Mesenteric fat pad (tissue), 1 donor: ENCODE measurements around the gene KMT2C. TPM values are rescaled to one million over a fixed set of nuclear protein-coding genes. Genes with fewer than 3 reads are reported as not detected.

ENCODE experiments used
- DNase-seq: peaks from one replicate; pipeline ENCODE4 v3.0.0-alpha.2; 2020; ENCODE audit warnings: low spot score
- total RNA-seq: library from RNA; stranded (reverse); fragmentation: NEBNext Ultra II Directional; extraction: Animal tissue kit (Norgen Biotek cat#: 25700); gene quantifications from one replicate; pipeline ENCODE4 v1.2.1, GENCODE V29; 2021
- donor health status: DM: yes; HTN: yes; CAD: no.

The KMT2C gene
- total RNA-seq, 1 donor from 2014 or later, result 83.4 TPM

DNA sequence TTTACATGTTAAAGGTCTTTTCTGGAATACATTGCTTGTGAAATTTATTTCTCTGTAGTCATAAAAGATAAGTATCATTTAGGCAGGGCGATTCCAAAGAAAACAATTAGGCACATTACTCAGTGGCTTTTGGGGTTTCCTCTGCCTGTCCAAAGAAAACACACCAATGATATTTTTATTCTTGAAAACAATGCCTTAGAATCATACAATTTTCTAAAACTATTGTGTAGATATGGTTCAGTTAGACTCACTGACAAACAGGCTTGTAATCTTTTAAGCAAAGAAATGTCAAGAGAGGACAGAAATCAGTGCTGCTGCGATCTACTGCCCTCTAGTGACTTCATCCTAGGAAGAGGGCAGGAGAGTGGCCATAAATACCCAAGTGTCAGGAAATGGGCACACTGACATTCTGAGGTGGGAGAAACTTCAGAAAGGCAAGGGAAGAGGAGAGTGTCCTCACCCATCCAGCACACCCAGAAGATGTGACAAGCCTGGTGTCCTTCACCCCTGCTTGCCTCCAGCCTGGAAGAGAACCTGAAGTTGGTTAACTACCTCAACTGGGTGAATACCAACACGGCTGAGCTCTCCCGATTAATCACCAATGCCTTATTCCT lies 289.8 kb downstream of the KMT2C start:
- DNase-seq, result no peak

DNA sequence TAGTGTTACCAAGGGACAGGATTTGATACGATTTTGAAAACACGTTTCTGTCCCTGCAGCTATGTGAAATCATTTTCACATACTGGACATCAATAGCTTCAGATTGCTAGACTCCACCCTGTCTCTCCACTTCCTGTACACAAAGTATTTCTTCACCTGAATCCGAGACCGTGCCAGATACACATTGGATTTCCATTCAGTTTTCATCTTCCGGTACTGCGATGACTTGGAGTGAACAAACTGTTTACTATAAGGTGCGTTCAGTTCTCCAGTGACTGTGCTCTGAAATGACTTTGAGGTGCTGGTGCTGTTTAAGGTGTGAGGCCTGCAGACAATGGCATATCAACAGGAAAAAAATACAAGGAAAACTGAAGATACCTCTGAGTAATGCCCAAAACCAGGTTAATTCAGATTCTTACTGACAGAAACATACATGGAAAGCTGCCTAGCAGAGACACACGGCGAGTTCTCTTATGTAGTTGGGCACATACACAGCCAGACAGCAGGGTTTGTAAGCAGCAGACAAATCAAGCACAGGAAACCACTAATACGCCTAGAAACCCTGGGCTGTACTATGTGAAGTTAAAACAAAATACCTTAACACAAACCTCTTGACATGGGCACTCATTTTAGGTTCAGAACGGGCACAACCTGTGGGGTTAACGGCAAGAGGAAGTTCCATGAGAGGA lies 291.1 kb downstream of the KMT2C start:
- no peak for DNase-seq

DNA sequence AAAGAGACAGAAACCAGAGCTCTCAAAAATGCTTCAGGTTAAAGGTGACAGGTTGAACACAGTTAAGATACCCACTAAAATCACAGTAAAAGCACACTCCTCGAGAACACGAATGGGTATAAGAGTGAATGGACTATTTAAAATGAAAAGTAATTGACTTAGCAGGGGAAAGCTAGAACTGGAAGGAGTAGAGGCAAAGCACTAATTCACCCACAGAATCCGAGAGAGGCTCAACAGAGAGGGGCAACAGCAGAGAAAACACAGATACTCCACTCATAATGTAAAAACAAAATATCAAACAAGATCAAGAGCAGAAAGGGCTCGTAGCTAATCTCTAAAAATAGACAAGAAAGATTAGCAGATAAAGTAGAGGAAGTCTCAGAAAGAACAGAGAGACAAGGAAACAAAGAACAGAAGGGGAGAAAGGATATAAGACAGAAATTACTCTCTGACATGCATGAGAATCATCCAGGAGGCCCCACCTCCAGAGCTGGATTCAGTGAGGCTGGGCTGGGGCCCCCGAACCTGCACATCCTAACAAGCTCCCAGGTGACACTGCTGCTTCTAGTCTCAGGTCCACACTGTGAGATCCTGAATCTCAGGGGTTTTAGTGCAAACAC lies 292.7 kb downstream of the KMT2C start:
- no peak for DNase-seq

DNA sequence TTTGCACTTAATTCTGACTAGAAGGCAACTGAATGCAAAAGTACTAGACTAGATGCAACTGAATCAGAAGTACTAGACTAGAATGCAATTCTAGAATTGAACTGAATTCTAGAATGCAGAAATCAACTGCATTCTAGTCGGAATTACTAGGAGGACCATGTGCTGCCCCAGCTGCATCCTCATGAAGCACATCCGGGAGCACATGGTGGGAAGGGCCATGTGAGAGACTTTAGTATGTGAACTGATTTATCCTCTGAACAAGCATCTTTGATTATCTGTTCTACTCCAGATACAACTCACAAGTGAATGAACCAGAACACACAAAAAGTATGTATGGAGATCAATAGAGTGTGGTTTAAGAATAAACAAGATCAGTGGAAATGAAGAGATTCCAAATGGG lies 295.2 kb downstream of the KMT2C start:
- DNase-seq, result no peak

DNA sequence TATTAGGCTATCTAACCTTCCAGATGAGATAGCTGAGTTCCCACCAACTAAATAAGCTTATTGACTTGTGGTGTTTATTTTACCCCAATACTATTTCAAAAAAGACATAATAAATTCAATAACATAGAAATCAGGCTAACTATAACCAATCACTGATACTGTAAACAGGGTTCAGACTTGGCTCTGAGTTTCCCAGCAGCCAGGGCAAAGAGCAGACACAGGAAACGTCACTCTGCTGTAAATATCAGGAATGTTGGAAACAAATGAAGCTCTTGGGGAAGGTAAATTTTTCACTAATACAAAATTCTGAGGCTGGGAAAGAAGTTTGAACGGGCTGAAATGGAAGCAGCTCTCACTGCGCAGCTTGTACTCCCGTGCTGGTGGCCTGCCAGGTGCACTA lies 295.7 kb downstream of the KMT2C start:
- no peak for DNase-seq

DNA sequence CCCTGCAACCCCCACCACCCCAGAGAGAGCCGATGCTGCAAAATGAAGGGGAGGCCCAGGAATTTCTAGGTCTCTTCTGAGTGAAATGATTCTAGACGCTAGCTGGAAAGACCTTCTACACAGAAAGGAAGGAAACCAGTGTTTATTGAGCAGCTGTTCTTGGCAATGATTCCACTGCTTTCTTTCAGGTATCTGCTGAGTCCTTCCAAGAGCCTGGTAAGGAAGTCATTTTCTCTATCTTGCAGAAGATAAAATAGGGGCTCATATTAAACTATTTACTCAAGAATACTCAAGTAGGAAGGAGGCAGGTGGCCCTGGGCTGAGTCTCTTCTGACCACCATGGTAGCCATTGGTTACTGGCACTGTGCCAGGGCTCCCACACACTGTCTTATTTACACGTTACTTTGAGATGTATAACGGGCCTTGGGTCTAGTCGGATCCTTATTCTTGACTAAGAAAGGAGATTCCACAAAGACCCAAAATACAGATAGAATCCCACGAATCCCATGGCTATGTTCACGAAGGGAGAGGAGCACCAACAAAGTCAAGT lies 298.3 kb downstream of the KMT2C start:
- DNase-seq, result no peak

DNA sequence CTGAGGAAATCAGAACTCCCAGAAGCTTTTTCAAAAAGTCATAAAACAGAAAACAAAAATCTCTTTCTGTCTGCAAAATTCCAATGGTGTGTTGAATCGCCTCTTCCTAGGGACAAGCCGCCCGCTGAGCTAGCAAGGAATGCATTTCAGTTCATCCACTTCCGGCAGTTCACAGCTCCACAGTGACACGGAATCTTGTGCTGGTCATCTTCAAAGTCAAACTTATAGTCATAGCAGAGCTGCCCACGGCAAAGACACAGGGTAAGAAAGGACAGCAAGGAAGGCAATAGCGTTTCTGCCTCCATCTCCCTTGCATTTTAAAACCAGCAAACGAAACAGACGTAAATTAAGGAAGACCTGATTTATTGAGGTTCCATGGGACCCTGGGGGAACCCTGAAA lies 299.1 kb downstream of the KMT2C start:
- no peak for DNase-seq

DNA sequence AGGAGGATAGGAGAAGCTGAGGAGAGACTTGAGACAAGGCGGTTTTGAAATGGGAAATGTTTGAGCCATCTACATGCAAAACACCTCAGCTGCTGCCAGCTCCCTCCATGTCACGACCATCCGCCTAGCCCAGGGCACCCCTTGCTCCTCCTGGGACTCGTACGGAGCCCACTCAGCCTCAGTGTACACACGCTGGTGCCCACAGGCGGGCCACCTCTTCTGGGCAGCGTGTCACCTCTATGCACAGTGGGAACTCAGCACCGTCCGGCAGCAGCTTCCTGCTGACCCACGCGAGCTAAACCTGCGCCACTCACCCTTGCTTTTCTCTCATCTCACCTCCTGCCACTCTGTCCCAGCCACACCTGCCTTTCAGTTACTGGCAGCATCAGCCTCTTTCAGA lies 302.0 kb downstream of the KMT2C start:
- DNase-seq, result no peak

DNA sequence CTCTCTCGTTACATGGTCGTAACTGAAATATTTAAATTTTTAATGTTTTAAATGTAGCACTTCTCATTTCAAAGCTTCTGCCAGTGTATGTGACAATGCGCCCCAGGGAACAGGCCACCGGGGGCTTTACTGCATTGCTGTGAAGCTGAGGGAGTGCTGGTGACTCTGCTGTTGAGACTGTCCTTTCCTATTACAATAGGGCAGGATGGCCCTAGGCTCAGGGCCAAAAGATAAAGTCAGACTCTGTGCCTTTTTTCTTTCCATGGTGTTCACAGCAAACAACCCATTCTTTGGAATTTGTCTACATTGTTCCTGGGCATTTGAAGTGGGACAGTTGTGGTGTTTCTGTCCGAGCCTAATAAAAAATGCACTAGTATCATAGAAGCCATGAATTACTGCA lies 303.0 kb downstream of the KMT2C start:
- no peak for DNase-seq

DNA sequence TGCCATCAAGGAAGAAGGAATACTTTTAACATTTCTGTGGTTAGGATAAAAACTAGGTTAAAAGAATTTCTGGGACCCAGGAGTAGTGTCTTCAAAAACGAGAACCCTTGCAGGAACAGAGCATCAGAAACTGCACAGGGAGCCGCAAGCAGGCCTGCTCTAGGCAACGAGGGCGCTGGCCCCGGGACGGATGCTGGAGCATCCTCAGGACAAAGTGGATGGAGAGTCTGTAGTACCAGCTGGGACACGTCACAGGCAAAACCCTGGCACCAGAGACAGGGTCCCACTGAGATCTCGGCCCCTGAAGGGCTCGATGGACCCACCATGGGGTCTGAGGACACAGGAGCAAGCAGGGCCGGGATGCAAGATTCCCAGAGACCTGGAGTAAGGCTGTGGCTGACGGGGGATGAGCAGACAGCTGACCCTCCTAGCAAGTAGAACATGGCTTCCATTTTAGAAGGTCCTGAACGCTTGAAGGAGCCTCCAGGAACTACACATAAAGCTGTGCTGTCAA lies 303.8 kb downstream of the KMT2C start:
- DNase-seq, result no peak

DNA sequence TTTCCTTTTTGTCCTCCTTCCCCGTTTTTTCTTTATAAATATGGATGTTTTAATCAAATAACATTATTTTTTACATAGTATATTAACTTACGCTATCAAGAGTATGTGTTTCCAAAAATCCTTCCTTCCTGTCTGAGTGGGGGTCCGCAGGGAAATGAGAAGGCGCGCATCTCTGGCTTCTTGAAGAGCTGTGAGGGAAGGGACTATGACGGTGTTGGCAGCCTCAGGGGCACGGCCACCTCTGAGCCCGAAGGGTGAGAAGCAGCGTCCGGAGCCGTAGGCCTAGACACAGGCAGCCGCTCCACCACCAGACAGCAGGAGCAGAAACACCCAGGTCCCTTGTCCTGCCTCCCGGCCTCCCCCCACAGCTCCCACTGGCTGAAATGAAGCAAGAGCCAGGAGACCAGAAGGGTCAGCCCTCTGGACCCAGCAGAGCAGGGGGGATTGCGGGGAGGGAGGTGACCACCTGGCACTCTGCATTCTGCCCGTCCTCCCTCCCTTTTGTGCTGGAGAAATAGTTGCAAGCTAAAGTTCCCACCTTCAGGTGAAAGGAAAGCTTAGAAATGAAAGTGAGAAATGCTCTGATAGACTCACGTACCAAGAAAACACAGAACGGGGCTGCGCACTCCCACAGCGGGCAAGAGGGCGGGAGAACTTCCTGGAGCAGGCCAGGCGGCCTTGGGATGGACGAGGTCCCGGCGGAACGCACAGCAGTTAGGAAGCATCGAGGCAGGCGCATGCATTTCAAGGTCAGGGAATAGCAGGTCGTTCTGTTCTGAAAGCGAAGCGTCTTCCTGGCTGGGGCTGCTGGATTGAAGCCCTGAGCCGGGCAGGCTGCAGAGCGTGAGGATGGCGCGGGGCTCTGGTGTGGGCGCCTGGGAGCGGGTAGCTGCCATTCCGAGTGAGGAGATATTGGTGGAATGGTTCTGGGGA lies 304.9 kb downstream of the KMT2C start:
- DNase-seq, result no peak

DNA sequence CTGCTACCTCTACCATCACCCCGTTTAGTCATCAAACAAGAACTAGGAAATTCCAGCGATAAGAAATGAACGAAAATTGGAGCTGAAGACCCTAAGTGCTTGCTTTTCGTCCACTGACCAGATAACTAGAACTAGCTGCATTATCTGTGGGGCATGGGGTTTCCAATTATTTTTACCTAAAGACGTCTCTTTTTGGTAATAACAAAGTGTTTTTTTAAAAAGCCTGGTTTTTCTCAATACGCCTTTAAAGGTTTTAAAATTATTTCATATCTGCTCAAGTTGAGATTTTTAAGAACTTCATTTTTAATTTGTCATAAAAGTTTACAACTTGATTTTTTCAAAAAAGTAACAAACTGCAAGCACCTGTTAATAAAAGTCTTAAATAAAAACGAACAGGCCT lies 306.1 kb downstream of the KMT2C start:
- DNase-seq, result no peak

DNA sequence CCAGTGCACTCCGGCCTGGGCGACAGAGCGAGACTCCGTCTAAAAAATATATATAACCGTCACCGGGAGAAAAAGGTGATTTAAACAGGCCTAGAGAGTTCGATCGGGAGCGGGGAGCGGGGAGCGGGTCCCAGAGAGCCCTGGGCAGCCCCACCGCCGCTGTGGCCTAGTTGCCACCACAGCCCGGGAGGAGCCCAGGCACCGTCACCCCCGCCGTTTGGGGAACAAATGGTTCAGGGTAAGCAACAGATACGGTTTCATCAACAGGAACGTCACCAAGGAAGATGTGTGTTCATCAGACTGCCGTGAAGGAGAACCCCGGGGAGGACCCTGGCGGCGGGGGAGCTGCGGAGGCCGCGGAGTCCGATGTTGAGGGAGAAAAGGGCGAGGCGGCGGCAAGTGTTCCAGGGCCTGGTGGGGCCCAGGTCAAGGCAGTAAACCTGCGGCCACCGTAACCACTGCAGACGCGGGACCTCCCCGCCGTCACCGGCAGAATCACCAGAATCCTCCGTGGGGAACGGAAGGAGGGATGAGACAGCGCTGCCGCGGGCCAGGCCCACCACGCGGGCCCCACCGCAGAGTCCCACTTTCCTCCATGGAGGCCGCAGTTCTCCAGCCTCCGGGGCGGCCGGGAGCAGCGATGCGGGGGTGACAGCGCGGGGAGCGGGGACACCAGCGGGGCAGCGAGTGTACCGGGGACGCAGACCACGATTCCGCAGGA lies 306.9 kb downstream of the KMT2C start:
- DNase-seq, result no peak

DNA sequence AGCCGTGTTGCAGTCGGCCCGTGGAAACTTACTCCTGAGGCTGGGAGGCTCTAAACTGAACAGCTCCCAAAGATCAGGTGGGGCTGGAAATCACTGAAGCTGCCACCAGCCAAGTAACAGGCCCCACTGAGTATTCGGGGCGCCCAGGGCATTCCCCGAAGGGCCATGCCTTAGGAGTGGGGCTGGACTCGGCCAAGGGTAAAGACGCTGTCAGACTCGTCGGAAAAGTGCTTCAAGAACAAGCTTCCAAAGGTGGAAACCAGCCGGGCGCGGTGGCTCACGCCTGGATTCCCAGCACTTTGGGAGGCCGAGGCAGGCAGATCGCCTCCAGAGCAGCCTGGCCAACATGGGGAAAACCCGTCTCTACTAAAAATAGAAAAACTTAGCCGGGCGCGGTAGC lies 307.6 kb downstream of the KMT2C start:
- DNase-seq, result no peak

DNA sequence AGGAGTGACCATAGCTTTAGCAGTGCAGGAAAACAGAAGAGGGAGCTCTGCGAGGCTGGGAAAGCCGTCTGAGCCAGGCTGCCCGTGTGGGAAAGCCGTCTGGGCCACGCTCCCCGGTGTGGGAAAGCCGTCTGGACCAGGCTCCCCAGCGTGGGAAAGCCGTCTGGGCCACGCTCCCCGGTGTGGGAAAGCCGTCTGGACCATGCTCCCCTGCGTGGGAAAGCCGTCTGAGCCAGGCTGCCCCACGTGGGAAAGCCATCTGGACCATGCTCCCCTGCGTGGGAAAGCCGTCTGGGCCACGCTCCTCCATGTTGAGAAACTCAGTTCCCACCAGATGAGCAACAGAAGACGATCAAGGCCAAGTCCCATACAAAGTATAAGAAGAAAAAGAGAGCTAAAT lies 308.6 kb downstream of the KMT2C start:
- DNase-seq, result no peak

DNA sequence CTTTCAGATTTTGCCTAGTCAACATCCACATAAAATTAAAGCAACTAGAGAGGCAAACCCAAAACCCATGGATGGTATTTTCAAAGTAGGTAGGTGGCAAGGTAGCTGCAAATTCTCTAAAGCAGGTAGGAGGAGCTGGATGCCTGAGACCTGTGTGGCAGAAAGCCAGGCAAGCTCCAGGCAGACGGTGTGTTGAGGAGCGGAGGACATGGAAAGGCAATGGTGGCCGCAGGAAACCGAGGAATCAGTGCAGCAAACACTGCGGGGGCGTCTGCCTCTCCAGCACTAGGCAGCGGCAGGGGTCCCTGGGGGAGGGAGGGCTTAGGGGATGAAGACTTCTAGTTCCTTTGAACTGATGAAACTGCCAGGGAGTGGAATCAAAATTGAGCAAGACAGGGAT lies 309.1 kb downstream of the KMT2C start:
- DNase-seq, result no peak

DNA sequence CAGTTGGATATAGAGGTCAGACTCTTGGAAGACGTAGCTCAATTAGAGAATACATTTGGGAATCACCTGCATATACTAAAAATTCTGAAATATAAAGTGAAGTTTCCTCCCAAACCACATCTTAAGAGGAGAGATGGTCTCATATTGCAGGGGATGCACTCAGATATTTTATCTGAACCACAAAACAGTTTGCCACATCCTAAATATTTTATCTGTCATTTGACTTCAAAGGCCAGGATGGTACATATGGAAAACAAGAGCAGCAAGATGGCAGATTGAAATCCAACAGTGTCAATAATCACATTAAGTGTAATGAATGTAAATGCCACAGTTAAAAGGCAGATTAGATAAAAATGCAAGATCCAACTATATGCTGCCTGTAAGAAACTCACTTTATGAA lies 313.3 kb downstream of the KMT2C start:
- no peak for DNase-seq

DNA sequence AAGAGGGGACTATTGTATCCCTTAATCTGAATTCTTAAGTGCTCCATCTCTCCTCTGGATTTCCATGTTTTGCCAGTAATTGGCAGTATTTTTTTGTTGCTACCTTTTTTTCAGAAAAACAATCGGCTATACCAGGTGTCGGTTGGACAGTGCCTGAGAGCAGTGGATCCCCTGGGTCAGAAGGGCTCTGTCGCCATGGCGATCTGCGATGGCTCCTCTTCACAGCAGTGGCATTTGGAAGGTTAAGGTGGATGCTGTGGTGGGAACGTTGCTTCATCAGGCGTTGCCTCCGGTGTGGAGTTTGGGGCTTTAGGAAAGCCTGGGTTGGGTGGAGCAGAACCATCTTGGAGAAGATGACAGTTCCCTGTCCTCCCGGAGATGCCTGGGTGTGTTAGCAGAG lies 314.4 kb downstream of the KMT2C start:
- no peak for DNase-seq

DNA sequence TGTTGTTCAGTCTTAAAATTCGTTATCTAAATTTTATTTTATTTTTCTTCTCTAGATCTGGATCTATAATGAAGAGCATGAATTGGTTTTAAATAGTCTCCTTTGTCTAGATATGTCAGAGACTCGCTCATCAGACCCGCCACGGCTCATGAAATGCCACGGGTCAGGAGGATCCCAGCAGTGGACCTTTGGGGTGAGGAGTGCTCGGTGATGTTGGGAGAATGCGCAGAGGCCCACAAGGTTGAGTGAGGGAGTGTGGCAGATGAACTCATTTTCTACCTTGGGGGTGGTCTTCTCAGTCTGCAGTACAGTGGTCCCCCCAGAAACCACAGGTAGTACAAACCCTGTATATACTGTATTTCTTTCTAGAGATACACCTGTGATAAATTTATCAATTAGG lies 315.0 kb downstream of the KMT2C start:
- no peak for DNase-seq

DNA sequence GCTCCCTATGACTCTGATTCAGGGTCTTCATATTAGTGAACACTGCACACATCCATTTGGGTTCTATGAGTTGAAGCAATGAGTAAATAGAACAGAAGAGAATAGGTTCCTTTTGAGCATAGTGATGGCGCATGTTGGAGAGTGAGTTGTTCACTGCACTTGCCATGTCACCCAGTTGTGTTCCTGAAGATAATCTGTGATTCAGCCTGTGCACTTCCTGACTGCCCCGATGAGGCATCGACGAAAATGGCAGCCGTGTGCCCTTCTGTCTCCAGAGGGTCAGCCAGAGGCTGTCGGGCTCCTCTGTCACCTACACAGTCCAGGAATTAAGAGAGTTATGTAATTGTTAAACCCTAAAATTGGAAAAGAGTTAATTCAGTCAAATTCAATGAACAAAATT lies 315.6 kb downstream of the KMT2C start:
- no peak for DNase-seq

DNA sequence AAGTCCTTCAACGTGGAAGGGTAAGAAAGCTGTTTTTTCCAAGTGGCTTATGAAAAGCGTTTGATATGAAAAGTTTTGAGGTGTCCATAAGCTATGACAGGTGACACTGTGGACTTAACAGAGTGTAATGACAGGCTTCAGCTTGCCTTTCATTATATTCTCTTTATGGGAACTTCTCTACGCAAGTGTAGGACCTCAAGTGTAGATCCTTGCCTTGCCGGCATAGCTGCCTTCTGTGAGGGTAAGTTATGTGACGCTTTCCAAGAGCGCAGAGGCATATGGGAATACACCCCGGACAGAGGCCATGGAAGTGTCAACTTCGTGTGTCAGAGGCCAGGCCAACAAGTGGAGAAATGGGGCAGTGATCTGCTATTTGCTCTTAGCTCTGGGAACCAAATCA lies 318.4 kb downstream of the KMT2C start:
- DNase-seq, result no peak
